ENCODE data around the gene LAMB4. TPM values are rescaled to one million over a fixed set of nuclear protein-coding genes. Genes with fewer than 3 reads are reported as not detected.
A peak's percentile ranks its signal among the peaks of the same experiment; 100 is the strongest.

Gene LAMB4
- total and polyA plus RNA-seq, 2 of the 4 experiments (the other 2 are of a cell fraction) = 0.12 to 0.18 TPM

GRCh38 chr7:108091461-108091831 lies 38.7 kb downstream of the LAMB4 start:
- no peak overlapping the region for H3K27ac ChIP-seq (ENCODE audit: insufficient read depth, low read length)
- ChIA-PET CTCF (no interaction called here), POLR2A (ENCODE audit: unreplicated experiment) (no interaction called here)
- H3K27me3 ChIP-seq (ENCODE audit: control insufficient read depth, insufficient read depth, low read length) = no peaks in the 10 kb centered on the region
- no peaks in the 10 kb centered on the region for H4K20me1 ChIP-seq (ENCODE audit: insufficient read depth, low read length)
- H2BK120ac ChIP-seq (ENCODE audit: low read depth, low read length) = no peak overlapping the region
- H3K56ac ChIP-seq (ENCODE audit: extremely low read depth, insufficient read depth, low read length) = no peak overlapping the region
- H3K4ac ChIP-seq (ENCODE audit: low read depth, low read length) = peak overlapping the region; percentile 27; the same call in 1 of the 2 replicates
- no peak overlapping the region for H3K23ac ChIP-seq (ENCODE audit: low read depth, low read length)
- H2BK20ac ChIP-seq (ENCODE audit: low read depth, low read length) = peak overlapping the region; percentile 28; the same call in 1 of the 2 replicates
- no peak overlapping the region for H2AFZ ChIP-seq (replicated peaks; ENCODE audit: low read length, poor library complexity)
- intact Hi-C loops (cut with micrococcal nuclease) (no loop called here), dilution Hi-C loops (cut with HindIII; ENCODE audit: low sequenced_read_pairs, unreplicated experiment) (no loop called here), in situ Hi-C loops (cut with MboI; ENCODE audit: low sequenced_read_pairs) (no loop called here)
- no peaks in the 10 kb centered on the region for H3K36me3 ChIP-seq (ENCODE audit: control insufficient read depth, insufficient read depth, low read length)
- H4K8ac ChIP-seq (ENCODE audit: low read depth in 2 of 2, low read length in 2 of 2) = no peak overlapping the region
- H3K4me2 ChIP-seq (ENCODE audit: low read depth, low read length) = no peak overlapping the region
- no peak overlapping the region for H2AK9ac ChIP-seq (replicated peaks; ENCODE audit: low read depth, low read length, poor library complexity)
- H3K14ac ChIP-seq (replicated peaks; ENCODE audit: low read depth, low read length) = no peak overlapping the region
- H3K79me1 ChIP-seq (ENCODE audit: low read depth in 1 of 2, low read length in 2 of 2) = no peaks in the 10 kb centered on the region
- no peak overlapping the region for H3K4me3 ChIP-seq (ENCODE audit: insufficient read depth, low read depth, low read length)
- peak overlapping the region; percentile 57; the same call in 1 of the 2 replicates for H4K91ac ChIP-seq (ENCODE audit: insufficient read depth, low read depth, low read length)
- no peak overlapping the region for H3K9ac ChIP-seq (ENCODE audit: low read depth, low read length)
- ATAC-seq (ENCODE audit: low read depth) = no peak
- H4K5ac ChIP-seq (ENCODE audit: low read depth, low read length) = no peak overlapping the region
- H3K9me1 ChIP-seq (ENCODE audit: insufficient read depth, low read length) = peaks cover 9% of the 10 kb centered on the region; the same call in 1 of the 2 replicates
- H2AK5ac ChIP-seq (ENCODE audit: low read depth, low read length) = 0 out of 2 replicates have a peak overlapping the region, but pooled peaks have one; percentile 17
- H3K4me1 ChIP-seq (ENCODE audit: control insufficient read depth, insufficient read depth, low read length) = peaks cover 19% of the 10 kb centered on the region
- peak overlapping the region; percentile 8; the same call in 1 of the 3 replicates for H2BK15ac ChIP-seq (ENCODE audit: low read depth, low read length)
- no peak overlapping the region for H3K18ac ChIP-seq (ENCODE audit: low read depth, low read length)
- WGBS, 2 experiments (ENCODE audit: extremely low coverage in 2 of 2, insufficient read length in 1 of 2) = no CpG with 5 or more reads among the region's 7 CpGs
- DNase-seq = no peak
- H2BK5ac ChIP-seq (ENCODE audit: low read depth, low read length, poor library complexity, severe bottlenecking) = no peak overlapping the region
- TF ChIP-seq CHD1 (IDR thresholded peaks at IDR 0.05; ENCODE audit: low read depth, low read length) (no peak), MAFK (IDR thresholded peaks at IDR 0.05; ENCODE audit: low read depth, low read length) (no peak)
- no peaks in the 10 kb centered on the region for H3K9me3 ChIP-seq (ENCODE audit: control insufficient read depth, insufficient read depth, low read length)
- BruUV-seq (replicated peaks) = no TSS peak
